ENCODE data around the gene HOXA6.

GRCh38 chr7:27152816-27153442 lies 5.4 kb upstream of the HOXA6 start:
- TF ChIP-seq CTCF (IDR thresholded peaks at IDR 0.05; ENCODE audit: insufficient read depth, low read length), result no peak
- TF ChIP-seq POLR2AphosphoS5 (IDR thresholded peaks at IDR 0.05; ENCODE audit: low read depth), result no peak
- TF ChIP-seq SPI1 (IDR thresholded peaks at IDR 0.05; ENCODE audit: borderline replicate concordance, low read depth), result no peak
